Measurements from ENCODE around the gene ADPRH. TPM values are rescaled to one million over a fixed set of nuclear protein-coding genes. Genes with fewer than 3 reads are reported as not detected.

Gene ADPRH
- total and polyA plus RNA-seq, 10 of the 15 experiments (the other 5 are each of a cell fraction or from before 2014, with no cell fraction given): 2.3 to 32.6 (median 19.0) TPM

DNA sequence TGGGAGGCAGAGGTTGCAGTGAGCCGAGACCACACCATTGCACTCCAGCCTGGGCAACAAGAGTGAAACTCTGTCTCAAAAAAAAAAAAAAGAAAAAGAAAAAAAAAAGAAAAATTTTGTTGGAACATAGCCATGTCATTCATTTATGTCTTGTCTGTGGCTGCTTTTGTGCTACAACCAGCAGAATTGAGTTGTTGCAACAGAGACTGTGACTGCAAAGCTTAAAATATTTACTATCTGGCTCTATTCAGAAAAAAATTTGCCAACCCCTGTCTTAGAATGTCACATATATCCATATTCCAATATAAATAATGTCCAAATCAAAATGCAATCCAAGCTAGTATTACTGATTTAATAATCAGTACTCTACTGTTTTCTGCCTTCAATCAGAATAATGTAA is 45.0 kb upstream of the ADPRH start (continued):
- TF ChIP-seq, protein P1, sequence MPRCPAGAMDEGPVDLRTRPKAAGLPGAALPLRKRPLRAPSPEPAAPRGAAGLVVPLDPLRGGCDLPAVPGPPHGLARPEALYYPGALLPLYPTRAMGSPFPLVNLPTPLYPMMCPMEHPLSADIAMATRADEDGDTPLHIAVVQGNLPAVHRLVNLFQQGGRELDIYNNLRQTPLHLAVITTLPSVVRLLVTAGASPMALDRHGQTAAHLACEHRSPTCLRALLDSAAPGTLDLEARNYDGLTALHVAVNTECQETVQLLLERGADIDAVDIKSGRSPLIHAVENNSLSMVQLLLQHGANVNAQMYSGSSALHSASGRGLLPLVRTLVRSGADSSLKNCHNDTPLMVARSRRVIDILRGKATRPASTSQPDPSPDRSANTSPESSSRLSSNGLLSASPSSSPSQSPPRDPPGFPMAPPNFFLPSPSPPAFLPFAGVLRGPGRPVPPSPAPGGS (IDR thresholded peaks at IDR 0.05; ENCODE audit: borderline replicate concordance, insufficient read depth, low read depth, low read length, poor library complexity, severe bottlenecking): no peak
- TF ChIP-seq GATAD2B (conservative IDR thresholded peaks at IDR 0.05; ENCODE audit: low read depth) (no peak), CHD1 (IDR thresholded peaks at IDR 0.05; ENCODE audit: low read depth, low read length) (no peak), EGR1 (IDR thresholded peaks at IDR 0.05; ENCODE audit: borderline replicate concordance in 1 of 2, low read depth in 2 of 2, low read length in 2 of 2) (no peak), ZSCAN29 (IDR thresholded peaks at IDR 0.05) (no peak), CREB1 (IDR thresholded peaks at IDR 0.05; ENCODE audit: low read depth) (no peak)

DNA sequence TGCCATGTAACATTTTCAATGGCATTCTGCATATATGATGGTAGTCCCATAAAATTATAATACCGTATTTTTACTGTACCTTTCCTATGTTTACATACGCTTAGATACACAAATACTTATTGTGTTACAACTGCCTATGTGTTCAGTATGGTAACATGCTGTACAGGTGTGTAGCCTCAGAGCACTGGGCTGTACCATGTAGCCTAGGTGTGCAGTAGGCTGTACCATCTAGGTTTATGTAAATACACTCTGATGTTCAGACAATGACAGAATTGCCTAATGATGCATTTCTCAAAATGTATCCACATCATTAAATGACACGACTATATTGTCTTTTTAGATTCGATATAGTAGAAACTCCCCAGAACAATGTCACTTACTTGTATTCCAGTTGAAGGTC is 42.5 kb upstream of the ADPRH start:
- H3K27me3 ChIP-seq (replicated peaks in 1 of 2; ENCODE audit: control insufficient read depth in 2 of 2, insufficient read depth in 2 of 2, low read length in 1 of 2): no peaks in the 10 kb centered on the region
- ChIA-PET SMC1A (ENCODE audit: uncharacterized antibody, unreplicated experiment) (interaction anchor here (0.9 to 1.4 kb wide), 3 partner anchors 16 to 22 kb away, joined by 3 read pairs; no protein-coding TSS in a partner anchor), CTCF (no interaction called here), POLR2A (no interaction called here), RAD21 (ENCODE audit: unreplicated experiment) (interaction anchor here (0.8 kb wide), 2 partner anchors 23 to 30 kb away, joined by 3 read pairs; no protein-coding TSS in a partner anchor)
- no peak overlapping the region for H3K27ac ChIP-seq (ENCODE audit: control insufficient read depth, insufficient read depth)
- ATAC-seq (no peak), FAIRE-seq (no peak), DNase-seq (ENCODE audit: low read depth, low spot score) (no peak)
- H2AFZ ChIP-seq (ENCODE audit: control insufficient read depth, low read depth, low read length): no peak overlapping the region
- peaks cover 2 to 21% of the 10 kb centered on the region in 2 experiments for H3K36me3 ChIP-seq (ENCODE audit: control insufficient read depth in 2 of 2, insufficient read depth in 2 of 2, low read length in 1 of 2)
- no peaks in the 10 kb centered on the region for H4K20me1 ChIP-seq (ENCODE audit: control insufficient read depth, insufficient read depth)
- H3K4me2 ChIP-seq (ENCODE audit: control insufficient read depth, insufficient read depth): no peak overlapping the region
- H3K79me2 ChIP-seq (ENCODE audit: control insufficient read depth, insufficient read depth, low read length): peaks cover 43% of the 10 kb centered on the region
- no peak overlapping the region for H3K4me3 ChIP-seq
- in situ Hi-C loops (cut with MboI): no loop called here
- BruUV-seq (replicated peaks): no TSS peak
- H3K9ac ChIP-seq (ENCODE audit: control insufficient read depth, insufficient read depth, low read length): no peak overlapping the region
- intact Hi-C loops (cut with micrococcal nuclease; ENCODE audit: unreplicated experiment): no loop called here
- WGBS (ENCODE audit: insufficient coverage, insufficient replicate concordance, low lambda C conversion rate, missing lambda C conversion rate): 100% methylated on average over 4 of the region's 4 CpGs
- no peaks in the 10 kb centered on the region for H3K9me3 ChIP-seq (replicated peaks; ENCODE audit: control insufficient read depth, insufficient read depth, low read length)
- H3K4me1 ChIP-seq (ENCODE audit: control insufficient read depth, insufficient read depth, low read length): peaks cover 12% of the 10 kb centered on the region
- TF ChIP-seq NKRF (conservative IDR thresholded peaks at IDR 0.05) (no peak), PAX5 (IDR thresholded peaks at IDR 0.05; ENCODE audit: borderline replicate concordance, low read depth, low read length) (no peak), TCF3 (IDR thresholded peaks at IDR 0.05; ENCODE audit: borderline replicate concordance, insufficient read depth, low read depth, low read length) (no peak), NFXL1 (IDR thresholded peaks at IDR 0.05; ENCODE audit: borderline replicate concordance) (no peak), JUND (IDR thresholded peaks at IDR 0.05; ENCODE audit: low read depth, low read length) (no peak), POLR2A (IDR thresholded peaks at IDR 0.05; ENCODE audit: low read depth, low read length) (no peak), POLR2AphosphoS5 (IDR thresholded peaks at IDR 0.05; ENCODE audit: low read length) (no peak), SMARCA5 (IDR thresholded peaks at IDR 0.05) (no peak), SREBF2 (IDR thresholded peaks at IDR 0.05; ENCODE audit: low read length) (no peak)
- TF ChIP-seq, protein P2, sequence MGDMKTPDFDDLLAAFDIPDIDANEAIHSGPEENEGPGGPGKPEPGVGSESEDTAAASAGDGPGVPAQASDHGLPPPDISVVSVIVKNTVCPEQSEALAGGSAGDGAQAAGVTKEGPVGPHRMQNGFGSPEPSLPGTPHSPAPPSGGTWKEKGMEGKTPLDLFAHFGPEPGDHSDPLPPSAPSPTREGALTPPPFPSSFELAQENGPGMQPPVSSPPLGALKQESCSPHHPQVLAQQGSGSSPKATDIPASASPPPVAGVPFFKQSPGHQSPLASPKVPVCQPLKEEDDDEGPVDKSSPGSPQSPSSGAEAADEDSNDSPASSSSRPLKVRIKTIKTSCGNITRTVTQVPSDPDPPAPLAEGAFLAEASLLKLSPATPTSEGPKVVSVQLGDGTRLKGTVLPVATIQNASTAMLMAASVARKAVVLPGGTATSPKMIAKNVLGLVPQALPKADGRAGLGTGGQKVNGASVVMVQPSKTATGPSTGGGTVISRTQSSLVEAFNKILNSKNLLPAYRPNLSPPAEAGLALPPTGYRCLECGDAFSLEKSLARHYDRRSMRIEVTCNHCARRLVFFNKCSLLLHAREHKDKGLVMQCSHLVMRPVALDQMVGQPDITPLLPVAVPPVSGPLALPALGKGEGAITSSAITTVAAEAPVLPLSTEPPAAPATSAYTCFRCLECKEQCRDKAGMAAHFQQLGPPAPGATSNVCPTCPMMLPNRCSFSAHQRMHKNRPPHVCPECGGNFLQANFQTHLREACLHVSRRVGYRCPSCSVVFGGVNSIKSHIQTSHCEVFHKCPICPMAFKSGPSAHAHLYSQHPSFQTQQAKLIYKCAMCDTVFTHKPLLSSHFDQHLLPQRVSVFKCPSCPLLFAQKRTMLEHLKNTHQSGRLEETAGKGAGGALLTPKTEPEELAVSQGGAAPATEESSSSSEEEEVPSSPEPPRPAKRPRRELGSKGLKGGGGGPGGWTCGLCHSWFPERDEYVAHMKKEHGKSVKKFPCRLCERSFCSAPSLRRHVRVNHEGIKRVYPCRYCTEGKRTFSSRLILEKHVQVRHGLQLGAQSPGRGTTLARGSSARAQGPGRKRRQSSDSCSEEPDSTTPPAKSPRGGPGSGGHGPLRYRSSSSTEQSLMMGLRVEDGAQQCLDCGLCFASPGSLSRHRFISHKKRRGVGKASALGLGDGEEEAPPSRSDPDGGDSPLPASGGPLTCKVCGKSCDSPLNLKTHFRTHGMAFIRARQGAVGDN (IDR thresholded peaks at IDR 0.05): no peak
